H1 (cell line): ENCODE data around the gene YPEL4. TPM values are rescaled to one million over a fixed set of nuclear protein-coding genes. Genes with fewer than 3 reads are reported as not detected.

ENCODE experiments used
- CTCF ChIA-PET: fragments of 300-600 bp; sonication (Branson Sonifier 250); formaldehyde crosslinking; loops from one replicate; lab custom pipeline; 2021; ENCODE audit not compliant: partially characterized antibody; lab: Charles Lee
- POLR2A ChIA-PET: fragments of 300-600 bp; sonication (Branson Sonifier 250); formaldehyde crosslinking; loops from one replicate; lab custom pipeline; 2021; ENCODE audit warnings: inconsistent platforms; ENCODE audit not compliant: partially characterized antibody; lab: Charles Lee
- DNase-seq, 2 experiments: peaks; one replicate each; pipeline versions ENCODE4 v3.0.0 to v3.0.0-alpha.2; 2010 to 2022; ENCODE audit warnings: low spot score in 2 of 2, low read depth in 1 of 2, mixed read lengths in 1 of 2
- FAIRE-seq: peaks from 2 replicates; lab custom pipeline; 2011; peaks lifted over from hg19 to GRCh38; lab: Jason Lieb, UNC
- H2AFZ ChIP-seq: 2 replicates; pipeline ENCODE4 v1.8.1; 2012; ENCODE audit warnings: low read length, inconsistent platforms
- H2AK5ac ChIP-seq: 2 replicates; pipeline ENCODE4 v1.6.1; 2013; ENCODE audit warnings: low read depth, low read length
- H2BK120ac ChIP-seq: replicated peaks from 2 replicates; pipeline ENCODE3; 2013; ENCODE audit warnings: low read depth, low read length, inconsistent platforms
- H2BK12ac ChIP-seq: 2 replicates; pipeline ENCODE4 v1.6.1; 2013; ENCODE audit warnings: low read depth, low read length
- H2BK15ac ChIP-seq: 2 replicates; pipeline ENCODE4 v1.6.1; 2013; ENCODE audit warnings: low read length
- H2BK20ac ChIP-seq: 2 replicates; pipeline ENCODE4 v1.6.1; 2013; ENCODE audit warnings: low read length
- H2BK5ac ChIP-seq: 2 replicates; pipeline ENCODE4 v1.6.1; 2013; ENCODE audit warnings: low read depth, low read length
- H3K14ac ChIP-seq: 2 replicates; pipeline ENCODE4 v1.6.1; 2013; ENCODE audit warnings: inconsistent platforms; ENCODE audit not compliant: insufficient read length
- H3K18ac ChIP-seq: 2 replicates; pipeline ENCODE4 v1.6.1; 2013; ENCODE audit warnings: low read length; ENCODE audit errors: extremely low read depth
- H3K23ac ChIP-seq: 2 replicates; pipeline ENCODE4 v1.6.1; 2013; ENCODE audit warnings: inconsistent platforms; ENCODE audit not compliant: insufficient read length
- H3K23me2 ChIP-seq: 2 replicates; pipeline ENCODE4 v1.6.1; 2013; ENCODE audit warnings: low read depth, low read length
- H3K27ac ChIP-seq: 2 replicates; pipeline ENCODE4 v1.6.1; 2011; ENCODE audit warnings: low read depth, low read length, inconsistent platforms
- H3K27me3 ChIP-seq, 4 experiments: replicated peaks in 1 of 4; 1 replicate in 1 of 4; 2 replicates in 3 of 4; pipeline versions ENCODE4 v1.6.1 to v1.8.1; 2011 to 2013; ENCODE audit warnings: low read length in 3 of 4, mild to moderate bottlenecking in 3 of 4, inconsistent platforms in 2 of 4, mixed read lengths in 2 of 4, moderate library complexity in 1 of 4; ENCODE audit not compliant: control insufficient read depth in 3 of 4, insufficient read depth in 3 of 4; ENCODE audit errors: extremely low read depth in 1 of 4
- H3K36me3 ChIP-seq, 4 experiments: 2 replicates each; pipeline versions ENCODE4 v1.6.1 to v1.8.1; 2011 to 2013; ENCODE audit warnings: mild to moderate bottlenecking in 4 of 4, low read length in 3 of 4, moderate library complexity in 2 of 4, control low read depth in 1 of 4, inconsistent platforms in 1 of 4; ENCODE audit not compliant: insufficient read depth in 4 of 4, control insufficient read depth in 2 of 4
- H3K4ac ChIP-seq: replicated peaks from 2 replicates; pipeline ENCODE3; 2013; ENCODE audit warnings: low read length, low read depth, mixed read lengths, inconsistent platforms; ENCODE audit not compliant: insufficient read length
- H3K4me1 ChIP-seq, 4 experiments: replicated peaks in 1 of 4; 1 replicate in 1 of 4; 2 replicates in 3 of 4; pipeline versions ENCODE4 v1.6.1 to v1.8.1; 2011 to 2013; ENCODE audit warnings: low read length in 3 of 4, inconsistent platforms in 2 of 4, mixed read lengths in 1 of 4; ENCODE audit not compliant: insufficient read depth in 4 of 4, control insufficient read depth in 3 of 4
- H3K4me2 ChIP-seq, 2 experiments: 2 replicates each; pipeline versions ENCODE4 v1.6.1 to v1.8.1; 2011 to 2013; ENCODE audit warnings: low read depth in 2 of 2, low read length in 2 of 2, control low read depth in 1 of 2, inconsistent platforms in 1 of 2, mild to moderate bottlenecking in 1 of 2; ENCODE audit not compliant: insufficient read depth in 1 of 2
- H3K4me3 ChIP-seq, 4 experiments: fragments of 200-600, 300-600 bp in 1 of 4; sonication (generic), shearing (Covaris generic), sonication (Bioruptor Twin) in 1 of 4; 2 replicates each; pipeline versions ENCODE4 v1.5.1 to v1.8.1; 2011 to 2016; ENCODE audit warnings: low read length in 4 of 4, low read depth in 3 of 4, control low read depth in 2 of 4, inconsistent platforms in 2 of 4, mild to moderate bottlenecking in 2 of 4, mixed read lengths in 1 of 4, moderate library complexity in 1 of 4; ENCODE audit not compliant: insufficient read depth in 2 of 4; ENCODE audit errors: extremely low read depth in 1 of 4
- H3K56ac ChIP-seq: replicated peaks from 2 replicates; pipeline ENCODE3; 2013; ENCODE audit warnings: low read depth, mild to moderate bottlenecking, mixed read lengths, low read length, inconsistent platforms; ENCODE audit not compliant: insufficient read length
- H3K79me1 ChIP-seq: 2 replicates; pipeline ENCODE4 v1.6.1; 2013; ENCODE audit warnings: low read depth, low read length, control low read depth
- H3K79me2 ChIP-seq, 2 experiments: 2 replicates each; pipeline versions ENCODE4 v1.6.1 to v1.8.1; 2012 to 2013; ENCODE audit warnings: low read length in 2 of 2, mild to moderate bottlenecking in 2 of 2, inconsistent platforms in 1 of 2; ENCODE audit not compliant: insufficient read depth in 2 of 2, control insufficient read depth in 1 of 2
- H3K9ac ChIP-seq, 4 experiments: replicated peaks in 1 of 4; 1 replicate in 1 of 4; 2 replicates in 3 of 4; pipeline versions ENCODE4 v1.6.1 to v1.8.1; 2011 to 2013; ENCODE audit warnings: low read depth in 3 of 4, low read length in 3 of 4, control low read depth in 2 of 4, mild to moderate bottlenecking in 2 of 4, moderate library complexity in 2 of 4, inconsistent platforms in 1 of 4; ENCODE audit errors: extremely low read depth in 1 of 4
- H3K9me3 ChIP-seq, 2 experiments: 2 replicates each; pipeline versions ENCODE4 v1.6.1 to v1.8.1; 2012 to 2013; ENCODE audit warnings: mild to moderate bottlenecking in 2 of 2, moderate library complexity in 2 of 2, control low read depth in 1 of 2, inconsistent platforms in 1 of 2, low read depth in 1 of 2, low read length in 1 of 2, mixed read lengths in 1 of 2; ENCODE audit not compliant: insufficient read depth in 2 of 2
- H4K20me1 ChIP-seq, 2 experiments: replicated peaks in 1 of 2; 2 replicates each; pipeline versions ENCODE3 to v1.8.1; 2011 to 2013; ENCODE audit warnings: inconsistent platforms in 2 of 2, low read length in 2 of 2, mild to moderate bottlenecking in 1 of 2; ENCODE audit not compliant: insufficient read depth in 2 of 2, control insufficient read depth in 1 of 2
- H4K5ac ChIP-seq: 2 replicates; pipeline ENCODE4 v1.6.1; 2013; ENCODE audit warnings: low read length, low read depth, mixed read lengths, inconsistent platforms; ENCODE audit not compliant: insufficient read length
- H4K8ac ChIP-seq: 2 replicates; pipeline ENCODE4 v1.8.0; 2013; ENCODE audit warnings: mild to moderate bottlenecking, moderate library complexity, low read length, inconsistent platforms; ENCODE audit not compliant: insufficient read depth; ENCODE audit errors: extremely low read depth
- H4K91ac ChIP-seq: replicated peaks from 2 replicates; pipeline ENCODE3; 2013; ENCODE audit warnings: low read length, mixed read lengths, inconsistent platforms; ENCODE audit not compliant: insufficient read length
- POLR2A ChIP-seq, 2 experiments: IDR thresholded peaks; 1 replicate in 1 of 2; 2 replicates in 1 of 2; pipeline ENCODE4 v1.6.1; 2011; ENCODE audit warnings: low read depth in 2 of 2, low read length in 2 of 2, mild to moderate bottlenecking in 2 of 2; ENCODE audit errors: control extremely low read depth in 1 of 2
- RBBP5 ChIP-seq: IDR thresholded peaks from 2 replicates; pipeline ENCODE4 v1.7.1; 2012; ENCODE audit warnings: low read depth, mild to moderate bottlenecking, inconsistent platforms, low read length, moderate library complexity, borderline replicate concordance
- RXRA ChIP-seq: IDR thresholded peaks from 2 replicates; pipeline ENCODE4 v1.6.1; 2011; ENCODE audit warnings: low read depth, mild to moderate bottlenecking, low read length, moderate library complexity; ENCODE audit not compliant: insufficient read depth
- WGBS, 2 experiments: shearing (Covaris generic) in 1 of 2; methylation state at CpG; one replicate each; pipeline versions ENCODE4 v1.1.6 to v1.1.7; 2013 to 2015; ENCODE audit warnings: low lambda C conversion rate in 2 of 2, mixed read lengths in 2 of 2, inconsistent platforms in 1 of 2, low coverage in 1 of 2, missing lambda C conversion rate in 1 of 2; ENCODE audit not compliant: insufficient replicate concordance in 2 of 2, insufficient coverage in 1 of 2, insufficient read length in 1 of 2; ENCODE audit errors: extremely low coverage in 1 of 2, missing lambda C conversion rate in 1 of 2; 5-methylcytosine and 5-hydroxymethylcytosine counted together
- polyA plus RNA-seq, 7 experiments: library from polyadenylated mRNA; depleted of rRNA in 3 of 7; stranded (reverse) in 5 of 7; unstranded in 2 of 7; fragments of >200 nt in 5 of 7; fragments of 200-250 nt in 2 of 7; gene quantifications; 1 replicate in 5 of 7; 2 replicates in 1 of 7; 4 replicates in 1 of 7; pipeline versions ENCODE4 v1.2.1 to v1.2.3, GENCODE V29; 2011 to 2013; ENCODE audit warnings: missing spikeins in 2 of 7, mixed read lengths in 2 of 7
- total RNA-seq: library from RNA; stranded (reverse); fragmentation: NEBNext Ultra II Directional; extraction: Animal tissue kit (Norgen Biotek cat#: 25700); gene quantifications from 2 replicates; pipeline ENCODE4 v1.2.1, GENCODE V29; 2021

The YPEL4 gene
- total and polyA plus RNA-seq, 2 of the 8 experiments (the other 6 are each of a cell fraction or from before 2014, with no cell fraction given): 0.13 to 0.38 TPM

- Histone ChIP-seq H3K36me3 (peaks cover 3 to 32% (median 13%) of the 10 kb centered on the region in 4 experiments; a peak in 6 of 8 replicates), H4K20me1 (peaks cover 0 to 3% of the 10 kb centered on the region in 2 experiments), H2BK12ac (no peak overlapping the region), H3K56ac (no peak overlapping the region), H3K27me3 (no peaks in the 10 kb centered on the region), H3K18ac (no peak overlapping the region), H2BK15ac (no peak overlapping the region), H3K23me2 (no peaks in the 10 kb centered on the region), H3K14ac (no peak overlapping the region), H3K4ac (no peak overlapping the region), H3K4me1 (peaks cover 0 to under 1% (median 0%) of the 10 kb centered on the region in 4 experiments; a peak in 2 of 7 replicates), H2BK5ac (no peak overlapping the region), H2AFZ (no peak overlapping the region), H3K27ac (no peak overlapping the region), H2BK20ac (no peak overlapping the region), H3K4me3 (no peak overlapping the region), H2AK5ac (no peak overlapping the region), H3K9me3 (no peaks in the 10 kb centered on the region), H4K8ac (no peak overlapping the region), H3K9ac (no peak overlapping the region), H3K79me2 (peaks cover 0 to 58% of the 10 kb centered on the region in 2 experiments; a peak in 3 of 4 replicates), H3K4me2 (no peak overlapping the region), H4K91ac (no peak overlapping the region), H3K79me1 (peaks cover 7% of the 10 kb centered on the region), H2BK120ac (no peak overlapping the region), H3K23ac (no peak overlapping the region), H4K5ac (no peak overlapping the region)
- DNase-seq (no peak), FAIRE-seq (no peak)
- no peak for TF ChIP-seq RBBP5
- no peak for TF ChIP-seq RXRA
- TF ChIP-seq POLR2A (IDR thresholded peaks at IDR 0.05; ENCODE audit: control extremely low read depth in 1 of 2, low read depth in 2 of 2, low read length in 2 of 2): no peak
- ChIA-PET CTCF (interaction anchor here (1.1 to 1.9 kb wide), 3 partner anchors 75 to 121 kb away, joined by 3 to 5 read pairs (median 4); no protein-coding TSS in a partner anchor), POLR2A (interaction anchor here (0.9 to 1.5 kb wide), 2 partner anchors 11 to 49 kb away, joined by 3 to 5 read pairs; no protein-coding TSS in a partner anchor)
- WGBS, 2 experiments: 86% methylated on average over 4 of the region's 4 CpGs; no CpG with 5 or more reads in 1 of the 2 experiments
These were observed 29.7 kb upstream of the YPEL4 start for GRCh38 chr11:57679396-57679795.
